Right hindlimb (tissue), 1 donor: ENCODE measurements around the gene CDH13.

Experiments
- DNase-seq: peaks from one replicate; pipeline ENCODE4 v3.0.0-alpha.2; 2018

Gene CDH13

GRCh38 chr16:82855471-82855870 lies 228.7 kb downstream of the CDH13 start:
- DNase-seq = no peak

- DNase-seq = peak; percentile 51
Measured at GRCh38 chr16:82857693-82858365, 231.1 kb downstream of the CDH13 start.

- no peak for DNase-seq
Measured at GRCh38 chr16:82859662-82860061, 232.9 kb downstream of the CDH13 start.

GRCh38 chr16:82860071-82860470 lies 233.3 kb downstream of the CDH13 start:
- DNase-seq = no peak

GRCh38 chr16:82862057-82862456 lies 235.3 kb downstream of the CDH13 start:
- no peak for DNase-seq

- no peak for DNase-seq
Measured at GRCh38 chr16:82864332-82865040, 237.7 kb downstream of the CDH13 start.

- DNase-seq = no peak
Measured at GRCh38 chr16:82865412-82865811, 238.6 kb downstream of the CDH13 start.

GRCh38 chr16:82867485-82867884 lies 240.7 kb downstream of the CDH13 start:
- no peak for DNase-seq

- DNase-seq = peak; percentile 50
Measured at GRCh38 chr16:82874271-82874670, 247.5 kb downstream of the CDH13 start.

- DNase-seq = no peak
Measured at GRCh38 chr16:82874672-82875071, 247.9 kb downstream of the CDH13 start.

- DNase-seq = no peak
Measured at GRCh38 chr16:82876951-82877350, 250.2 kb downstream of the CDH13 start.

- DNase-seq = no peak
Measured at GRCh38 chr16:82878466-82878865, 251.7 kb downstream of the CDH13 start.

- no peak for DNase-seq
Measured at GRCh38 chr16:82880346-82880745, 253.6 kb downstream of the CDH13 start.

- no peak for DNase-seq
Measured at GRCh38 chr16:82881516-82881915, 254.7 kb downstream of the CDH13 start.

GRCh38 chr16:82882226-82882625 lies 255.5 kb downstream of the CDH13 start:
- no peak for DNase-seq

GRCh38 chr16:82882982-82883835 lies 256.4 kb downstream of the CDH13 start:
- DNase-seq = no peak

- DNase-seq = no peak
Measured at GRCh38 chr16:82884320-82884898, 257.6 kb downstream of the CDH13 start.

- DNase-seq = no peak
Measured at GRCh38 chr16:82886146-82886545, 259.4 kb downstream of the CDH13 start.

- peak; percentile 51 for DNase-seq
Measured at GRCh38 chr16:82888591-82889001, 261.8 kb downstream of the CDH13 start.

GRCh38 chr16:82891424-82891823 lies 264.7 kb downstream of the CDH13 start:
- DNase-seq = no peak

GRCh38 chr16:82891918-82892317 lies 265.1 kb downstream of the CDH13 start:
- DNase-seq = no peak

GRCh38 chr16:82892324-82892723 lies 265.6 kb downstream of the CDH13 start:
- no peak for DNase-seq

- no peak for DNase-seq
Measured at GRCh38 chr16:82895843-82896242, 269.1 kb downstream of the CDH13 start.
